Activated gamma-delta T cell treated with anti-CD3 and anti-CD28 coated beads, Interleukin-2, amount 50 U/mL, for 16 hours (primary cell): ENCODE data around the gene NCKAP5L.
"Not testable (repeated sequence)": the region's sequence is repeated elsewhere in the genome, so short reads cannot be mapped to it uniquely, and the experiment has no call there.

Source experiments
- DNase-seq: peaks from one replicate; pipeline ENCODE4 v3.0.0-alpha.2; 2020; ENCODE audit warnings: low read depth

The NCKAP5L gene

GRCh38 chr12:49828133-49829091 is at the start of gene NCKAP5L:
NCKAP5L (minus strand) TSS chr12:49828413; CDS start chr12:49804044, 24,369 bp downstream.
- DNase-seq = peak; percentile 91

DNA sequence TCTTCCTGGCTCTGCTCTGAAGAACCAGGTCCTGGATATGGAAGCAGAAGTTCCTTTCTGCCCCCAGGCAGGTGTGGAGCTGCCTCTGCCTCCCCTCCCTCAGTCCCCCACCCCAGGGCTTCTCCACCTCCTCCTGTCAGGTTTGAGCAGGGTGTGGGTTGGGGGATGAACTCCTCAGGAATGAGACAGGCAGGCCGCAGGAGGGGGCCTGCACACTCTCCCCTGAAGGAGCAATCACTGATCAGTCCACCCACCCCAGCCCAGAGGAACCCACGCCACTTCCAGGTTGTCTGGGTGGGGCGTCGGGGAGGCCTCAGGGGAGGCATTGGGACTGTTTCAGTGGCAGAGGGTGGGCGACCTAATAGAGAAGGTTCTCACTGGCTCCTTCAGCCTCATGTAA is 48.9 kb upstream of the NCKAP5L start:
- no peak for DNase-seq

DNA sequence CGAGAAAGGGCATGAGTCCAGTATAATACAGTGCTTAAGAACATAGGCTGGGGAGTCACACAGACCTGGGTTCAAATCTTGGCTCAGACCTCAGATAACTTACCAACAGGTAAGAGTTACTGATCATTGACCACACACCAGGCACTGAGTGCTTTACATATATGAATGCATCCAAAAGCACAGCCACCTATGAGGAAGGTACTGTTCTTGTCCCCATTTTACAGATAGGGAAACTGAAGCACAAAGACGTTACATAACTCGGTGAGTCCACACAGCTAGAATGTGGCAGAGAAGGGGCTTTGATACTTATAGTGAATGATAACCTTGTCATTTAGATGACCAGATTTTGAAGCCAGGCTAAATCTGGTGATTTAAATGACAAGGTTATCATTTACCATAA is 47.9 kb upstream of the NCKAP5L start:
- no peak for DNase-seq

- no peak for DNase-seq
Measured at GRCh38 chr12:49875115-49875720, 47.0 kb upstream of the NCKAP5L start.

- no peak for DNase-seq
Measured at GRCh38 chr12:49874142-49874897, 46.1 kb upstream of the NCKAP5L start.

DNA sequence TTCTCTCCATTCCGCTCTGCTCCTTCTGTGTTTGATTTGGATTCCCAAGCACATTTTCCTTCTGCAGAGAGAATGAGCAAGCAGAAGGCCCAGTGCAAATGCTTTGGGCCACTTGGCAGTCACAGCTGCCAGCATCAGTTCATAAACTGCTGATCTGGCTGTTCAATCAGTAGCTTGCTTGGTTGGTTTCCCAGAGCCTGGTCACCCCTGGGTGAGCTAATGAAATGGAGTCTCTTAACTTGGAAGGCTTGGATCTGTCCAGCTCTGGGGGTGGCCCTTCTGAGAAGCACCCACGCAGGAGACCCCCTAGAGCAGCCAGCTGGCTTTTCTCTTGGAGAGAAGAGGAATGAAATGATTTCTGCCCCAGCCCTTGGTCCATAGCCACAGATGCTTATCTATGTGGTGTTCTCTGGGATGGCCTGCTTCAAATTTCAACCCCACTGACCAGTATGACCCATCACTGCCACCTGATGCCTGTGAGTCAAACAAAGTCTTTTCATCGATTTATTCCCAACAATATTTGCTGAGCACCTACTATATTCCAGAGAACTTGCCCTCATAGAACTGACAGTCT is 45.2 kb upstream of the NCKAP5L start:
- no peak for DNase-seq

DNA sequence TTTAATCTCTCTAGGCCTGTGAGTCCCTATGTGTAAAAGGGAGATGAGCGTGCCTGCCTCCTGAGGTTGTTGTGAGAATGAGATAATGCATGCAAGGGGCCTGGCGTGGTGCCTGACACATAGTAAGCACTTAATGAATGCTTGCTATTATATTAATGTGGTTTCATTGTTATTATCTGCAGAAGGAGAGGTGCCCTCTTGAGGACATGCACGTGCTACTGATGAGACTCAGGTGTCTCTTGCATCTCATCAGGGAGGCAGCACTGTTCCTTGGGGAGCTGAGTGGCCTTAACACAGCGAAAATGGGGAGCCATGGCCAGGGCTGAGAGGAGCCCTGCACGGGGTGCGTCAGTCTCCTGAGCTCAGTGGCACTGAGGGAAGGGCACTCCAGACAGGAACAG is 44.6 kb upstream of the NCKAP5L start:
- DNase-seq = no peak

GRCh38 chr12:49872381-49872780 is 44.2 kb upstream of the NCKAP5L start:
- no peak for DNase-seq

GRCh38 chr12:49871811-49872251 is 43.6 kb upstream of the NCKAP5L start:
- DNase-seq = not testable (repeated sequence)

GRCh38 chr12:49871263-49871561 is 43.0 kb upstream of the NCKAP5L start:
- no peak for DNase-seq

DNA sequence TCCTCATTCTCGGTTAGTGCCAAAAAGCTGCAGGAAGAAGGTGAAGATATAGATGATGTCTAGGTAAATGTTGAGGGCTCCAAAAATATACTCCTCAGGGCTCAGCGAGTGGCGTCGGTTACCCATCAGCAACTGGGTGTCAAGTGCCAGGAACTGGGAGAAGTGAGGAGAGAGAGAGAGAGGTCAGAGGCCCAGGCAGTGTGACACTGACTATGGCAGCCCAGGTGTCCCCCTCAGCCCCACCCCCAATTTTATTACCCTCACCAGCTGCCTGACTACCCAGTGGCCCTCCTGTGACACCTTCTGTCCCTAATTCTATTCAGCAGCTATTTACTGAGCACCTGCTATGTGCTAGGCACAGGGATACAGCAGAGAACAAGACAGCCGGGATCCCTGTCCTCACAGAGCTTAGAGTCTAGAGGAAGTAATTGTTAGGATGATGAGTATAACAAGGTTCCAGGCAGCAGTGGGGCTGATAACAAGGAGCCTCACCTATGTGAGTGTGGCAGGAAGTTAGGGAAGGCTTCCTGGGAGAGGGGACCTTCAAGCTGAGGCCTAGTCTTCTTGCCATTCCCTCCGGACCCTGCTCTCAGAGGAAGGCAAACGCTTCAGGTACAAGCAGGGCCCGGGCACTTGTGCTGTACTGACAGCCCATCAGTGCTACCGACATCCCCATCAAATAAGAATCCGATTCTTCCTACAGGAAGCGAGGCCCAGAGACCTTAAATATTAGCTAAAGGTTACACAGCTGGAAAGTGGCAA is 42.5 kb upstream of the NCKAP5L start:
- no peak for DNase-seq

- DNase-seq = no peak
Measured at GRCh38 chr12:49869816-49870500, 41.7 kb upstream of the NCKAP5L start.

GRCh38 chr12:49868952-49869815 is 41.0 kb upstream of the NCKAP5L start:
- no peak for DNase-seq

DNA sequence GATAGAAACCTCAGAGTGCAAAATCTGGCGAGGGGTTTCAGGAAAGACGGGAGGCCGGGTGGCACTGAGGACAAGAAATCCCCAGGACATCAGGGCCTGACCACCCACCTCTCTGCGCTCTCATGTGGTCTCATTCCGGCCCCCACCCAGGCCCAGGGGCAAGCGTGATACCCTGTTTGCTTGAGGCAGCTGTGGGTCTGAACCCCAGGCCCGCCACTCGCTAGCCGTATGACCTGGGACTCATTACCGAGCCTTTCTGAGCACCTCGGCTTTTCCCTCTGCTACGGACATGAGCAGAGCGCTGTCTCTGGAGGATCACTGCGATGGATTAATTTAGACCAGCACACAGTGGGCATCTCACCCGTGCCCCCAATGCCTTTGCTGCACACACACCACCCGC is 40.2 kb upstream of the NCKAP5L start:
- no peak for DNase-seq

DNA sequence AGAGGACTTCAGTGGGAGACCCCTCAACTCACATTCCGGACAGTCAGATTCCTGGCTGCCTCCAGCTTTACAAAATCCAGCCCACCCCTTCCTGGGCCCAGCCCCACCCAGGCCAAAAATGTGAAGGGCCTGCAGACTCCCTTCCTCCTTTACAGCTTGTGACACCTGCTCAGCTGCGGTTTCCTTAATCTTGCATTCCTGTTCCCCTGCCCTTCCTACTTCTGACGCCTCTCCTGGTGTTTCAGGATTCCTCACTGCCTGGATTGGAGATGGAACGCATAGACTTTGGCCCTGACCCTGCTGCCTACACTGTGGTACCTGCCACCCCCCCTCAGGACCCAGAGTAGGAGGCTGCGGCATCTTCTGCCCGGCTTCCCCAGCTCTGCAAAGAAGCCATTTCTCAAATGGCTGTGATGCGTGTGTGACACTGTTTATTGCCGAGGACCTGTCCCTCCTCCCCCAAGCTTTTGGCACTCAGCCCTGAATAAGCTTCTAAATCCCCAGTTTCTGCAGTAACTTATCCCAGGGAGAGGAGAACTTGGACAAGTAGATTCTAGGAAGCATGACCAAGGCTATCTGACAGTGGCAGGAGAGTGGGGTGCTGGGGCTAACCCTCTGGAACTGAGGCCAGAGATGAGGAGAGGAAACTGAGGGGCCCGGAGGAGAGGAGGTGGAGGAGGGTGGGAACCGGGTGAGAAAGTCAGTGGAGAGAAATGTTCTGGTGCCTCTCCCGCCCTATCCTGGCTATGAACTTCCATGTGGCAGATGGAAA is 39.5 kb upstream of the NCKAP5L start:
- no peak for DNase-seq

DNA sequence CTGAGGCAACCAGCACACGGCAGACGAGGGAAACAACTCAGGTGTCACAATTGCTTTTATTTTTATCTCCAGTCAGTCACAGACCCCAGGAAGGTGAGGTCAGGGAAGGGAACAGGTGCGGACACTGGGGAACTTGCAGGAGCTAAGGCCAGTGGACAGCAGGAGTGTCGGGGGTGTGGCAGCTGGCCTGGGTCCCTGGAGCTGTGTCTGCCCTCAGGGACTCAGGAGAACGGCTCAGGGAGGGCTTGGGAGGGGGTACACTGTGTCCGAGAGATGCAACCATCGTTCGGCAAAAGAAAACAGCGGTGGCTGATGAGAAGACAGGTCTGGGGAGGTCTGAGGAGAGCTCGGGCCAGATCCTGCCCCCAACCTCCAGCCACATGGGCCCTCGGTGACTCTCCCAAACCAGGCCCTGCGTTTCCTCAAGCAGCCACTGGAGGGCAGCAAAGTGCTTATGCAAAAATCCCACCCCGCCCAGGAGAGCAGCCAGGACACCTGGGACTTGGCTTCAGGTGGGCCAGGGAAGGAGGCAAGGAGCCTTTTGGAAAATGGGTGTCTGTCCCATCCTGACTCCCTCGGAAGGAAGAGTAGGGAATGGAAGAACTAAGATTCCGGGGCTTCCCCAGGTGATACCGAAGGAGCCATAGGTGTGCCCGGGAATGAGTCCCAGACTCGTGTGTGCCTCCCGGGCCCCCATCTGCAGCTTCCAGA is 38.8 kb upstream of the NCKAP5L start:
- peak; percentile 62 for DNase-seq

GRCh38 chr12:49865782-49866135 is 37.5 kb upstream of the NCKAP5L start:
- no peak for DNase-seq

GRCh38 chr12:49865109-49865781 is 37.0 kb upstream of the NCKAP5L start:
- DNase-seq = no peak
